Measurements from ENCODE around the gene ARFGEF3.

DNA sequence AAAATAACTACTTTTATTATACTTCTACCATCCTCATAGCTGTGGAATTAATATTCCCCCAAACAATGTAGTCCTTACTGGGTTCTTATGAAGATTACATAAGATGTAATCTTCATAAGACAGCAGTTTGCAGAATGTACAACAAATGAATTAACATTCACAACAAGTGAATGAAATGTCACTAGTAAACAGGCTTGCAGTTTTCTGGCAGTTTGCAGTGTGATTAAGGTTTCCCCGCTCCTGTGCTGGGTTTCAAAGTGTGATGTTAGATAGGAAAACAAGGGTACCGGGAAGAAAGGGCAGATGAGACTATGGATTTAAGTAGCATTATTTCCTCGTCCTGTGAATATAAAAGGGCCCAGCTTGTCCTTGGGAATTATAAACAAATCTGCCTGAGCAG lies 22.5 kb downstream of the ARFGEF3 start:
- TF ChIP-seq, protein P1, sequence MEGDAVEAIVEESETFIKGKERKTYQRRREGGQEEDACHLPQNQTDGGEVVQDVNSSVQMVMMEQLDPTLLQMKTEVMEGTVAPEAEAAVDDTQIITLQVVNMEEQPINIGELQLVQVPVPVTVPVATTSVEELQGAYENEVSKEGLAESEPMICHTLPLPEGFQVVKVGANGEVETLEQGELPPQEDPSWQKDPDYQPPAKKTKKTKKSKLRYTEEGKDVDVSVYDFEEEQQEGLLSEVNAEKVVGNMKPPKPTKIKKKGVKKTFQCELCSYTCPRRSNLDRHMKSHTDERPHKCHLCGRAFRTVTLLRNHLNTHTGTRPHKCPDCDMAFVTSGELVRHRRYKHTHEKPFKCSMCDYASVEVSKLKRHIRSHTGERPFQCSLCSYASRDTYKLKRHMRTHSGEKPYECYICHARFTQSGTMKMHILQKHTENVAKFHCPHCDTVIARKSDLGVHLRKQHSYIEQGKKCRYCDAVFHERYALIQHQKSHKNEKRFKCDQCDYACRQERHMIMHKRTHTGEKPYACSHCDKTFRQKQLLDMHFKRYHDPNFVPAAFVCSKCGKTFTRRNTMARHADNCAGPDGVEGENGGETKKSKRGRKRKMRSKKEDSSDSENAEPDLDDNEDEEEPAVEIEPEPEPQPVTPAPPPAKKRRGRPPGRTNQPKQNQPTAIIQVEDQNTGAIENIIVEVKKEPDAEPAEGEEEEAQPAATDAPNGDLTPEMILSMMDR (IDR thresholded peaks at IDR 0.05): no peak
- no peak for TF ChIP-seq POLR2A (IDR thresholded peaks at IDR 0.05)
